Endodermal cell (in vitro differentiated cells): ENCODE data around the gene CDH8. TPM values are rescaled to one million over a fixed set of nuclear protein-coding genes. Genes with fewer than 3 reads are reported as not detected.

Source experiments
- DNase-seq: peaks from one replicate; pipeline ENCODE4 v3.0.0-alpha.2; 2017
- H3K27ac ChIP-seq: 2 replicates; pipeline ENCODE4 v1.5.1; 2013; ENCODE audit warnings: mild to moderate bottlenecking, low read depth, low read length, moderate library complexity
- H3K27me3 ChIP-seq: 2 replicates; pipeline ENCODE4 v1.6.1; 2013; ENCODE audit warnings: mild to moderate bottlenecking, low read length, moderate library complexity; ENCODE audit not compliant: insufficient read depth, control insufficient read depth, poor library complexity, severe bottlenecking
- H3K36me3 ChIP-seq: 2 replicates; pipeline ENCODE4 v1.7.0; 2013; ENCODE audit warnings: mild to moderate bottlenecking, low read length, moderate library complexity; ENCODE audit not compliant: control insufficient read depth, insufficient read depth
- H3K4me1 ChIP-seq: one replicate; pipeline ENCODE4 v1.7.0; 2013; ENCODE audit warnings: low read length; ENCODE audit not compliant: control insufficient read depth, insufficient read depth
- H3K4me3 ChIP-seq: 2 replicates; pipeline ENCODE4 v1.5.1; 2013; ENCODE audit warnings: mild to moderate bottlenecking, low read length, moderate library complexity
- H3K9ac ChIP-seq: 2 replicates; pipeline ENCODE4 v1.6.1; 2013; ENCODE audit warnings: mild to moderate bottlenecking, low read length, moderate library complexity; ENCODE audit not compliant: poor library complexity, severe bottlenecking; ENCODE audit errors: extremely low read depth
- H3K9me3 ChIP-seq: 2 replicates; pipeline ENCODE4 v1.6.1; 2013; ENCODE audit warnings: mild to moderate bottlenecking, low read length, moderate library complexity; ENCODE audit not compliant: control insufficient read depth
- H3K27ac Mint-ChIP-seq: 2 replicates; pipeline ENCODE4 v1.8.0; 2020; ENCODE audit warnings: mixed read lengths
- H3K27me3 Mint-ChIP-seq: 2 replicates; pipeline ENCODE4 v1.8.0; 2021; ENCODE audit warnings: mild to moderate bottlenecking, mixed read lengths; ENCODE audit not compliant: insufficient read depth
- H3K36me3 Mint-ChIP-seq: 2 replicates; pipeline ENCODE4 v1.8.0; 2020; ENCODE audit warnings: low read depth, mixed read lengths
- H3K4me1 Mint-ChIP-seq: 2 replicates; pipeline ENCODE4 v1.8.0; 2020; ENCODE audit warnings: mixed read lengths
- H3K4me3 Mint-ChIP-seq: 2 replicates; pipeline ENCODE4 v1.8.0; 2020; ENCODE audit warnings: mild to moderate bottlenecking, moderate library complexity, mixed read lengths
- H3K9me3 Mint-ChIP-seq: 2 replicates; pipeline ENCODE4 v1.8.0; 2020; ENCODE audit warnings: mild to moderate bottlenecking, mixed read lengths
- CTCF ChIP-seq: fragments of 200-600 bp; sonication (generic); conservative IDR thresholded peaks from 2 replicates; pipeline ENCODE4 v1.5.0; 2021; ENCODE audit warnings: antibody characterized with exemption, mild to moderate bottlenecking
- WGBS, 2 experiments: methylation state at CpG; one replicate each; pipeline versions ENCODE4 v1.1.5 to v1.1.7; 2013; ENCODE audit warnings: missing lambda C conversion rate in 2 of 2, mixed read lengths in 1 of 2; ENCODE audit not compliant: insufficient coverage in 1 of 2, insufficient read length in 1 of 2; 5-methylcytosine and 5-hydroxymethylcytosine counted together
- total RNA-seq, 2 donors: library from RNA; stranded (reverse); fragmentation: NEBNext Ultra II Directional in 1 of 2; extraction: Animal tissue kit (Norgen Biotek cat#: 25700) in 1 of 2; gene quantifications; 2 replicates in 1 of 2; 3 replicates in 1 of 2; pipeline ENCODE4 v1.2.1, GENCODE V29; 2021

CDH8 gene
- total RNA-seq, 2 donors from 2014 or later, result 13.9 to 27.2 TPM

GRCh38 chr16:61885343-61885742 is 150.9 kb downstream of the CDH8 start:
- H3K4me1 ChIP-seq, result no peaks in the 10 kb centered on the region
- WGBS, 2 experiments, result 99 to 100% methylated on average over 3 to 4 of the region's 6 CpGs

GRCh38 chr16:61879306-61879705 is 156.9 kb downstream of the CDH8 start:
- H3K36me3 ChIP-seq, result no peaks in the 10 kb centered on the region
- H3K4me3 Mint-ChIP-seq, result no peak overlapping the region
- TF ChIP-seq CTCF, result no peak
- no peaks in the 10 kb centered on the region for H3K9me3 Mint-ChIP-seq
- no peaks in the 10 kb centered on the region for H3K4me1 Mint-ChIP-seq
- H3K36me3 Mint-ChIP-seq, result peaks cover 32% of the 10 kb centered on the region
- no peaks in the 10 kb centered on the region for H3K27me3 Mint-ChIP-seq
- no peak for DNase-seq
- no peaks in the 10 kb centered on the region for H3K4me1 ChIP-seq
- no peak overlapping the region for H3K4me3 ChIP-seq
- H3K27me3 ChIP-seq, result no peaks in the 10 kb centered on the region
- no peak overlapping the region for H3K9ac ChIP-seq
- no peaks in the 10 kb centered on the region for H3K9me3 ChIP-seq
- WGBS, 2 experiments, result 95 to 100% methylated on average over 2 to 3 of the region's 3 CpGs
- no peak overlapping the region for H3K27ac ChIP-seq
- H3K27ac Mint-ChIP-seq, result no peak overlapping the region

More at GRCh38 chr16:61885343-61885742, 150.9 kb downstream of the CDH8 start:
- Histone ChIP-seq H3K4me3 (no peak overlapping the region), H3K36me3 (no peaks in the 10 kb centered on the region), H3K9ac (no peak overlapping the region), H3K27ac (no peak overlapping the region), H3K27me3 (no peaks in the 10 kb centered on the region), H3K9me3 (peaks cover 13% of the 10 kb centered on the region)
- TF ChIP-seq CTCF, result no peak
- peaks cover 27% of the 10 kb centered on the region for H3K36me3 Mint-ChIP-seq
- peaks cover 4% of the 10 kb centered on the region for H3K4me1 Mint-ChIP-seq
- H3K27me3 Mint-ChIP-seq, result no peaks in the 10 kb centered on the region
- no peak for DNase-seq
- H3K27ac Mint-ChIP-seq, result no peak overlapping the region
- H3K9me3 Mint-ChIP-seq, result peaks cover 7% of the 10 kb centered on the region
- H3K4me3 Mint-ChIP-seq, result no peak overlapping the region

GRCh38 chr16:61877436-61877835 is 158.8 kb downstream of the CDH8 start:
- TF ChIP-seq CTCF, result no peak
- Histone ChIP-seq H3K9me3 (no peaks in the 10 kb centered on the region), H3K4me1 (peaks cover 3% of the 10 kb centered on the region), H3K36me3 (no peaks in the 10 kb centered on the region), H3K27me3 (no peaks in the 10 kb centered on the region), H3K27ac (no peak overlapping the region), H3K4me3 (no peak overlapping the region), H3K9ac (no peak overlapping the region)
- peaks cover 32% of the 10 kb centered on the region for H3K36me3 Mint-ChIP-seq
- WGBS, 2 experiments, result 100% methylated on average over 1 of the region's 1 CpG; no CpG with 5 or more reads in 1 of the 2 experiments
- H3K27ac Mint-ChIP-seq, result no peak overlapping the region
- no peak overlapping the region for H3K4me3 Mint-ChIP-seq
- no peak for DNase-seq
- peaks cover 2% of the 10 kb centered on the region for H3K9me3 Mint-ChIP-seq
- H3K4me1 Mint-ChIP-seq, result peaks cover 4% of the 10 kb centered on the region
- no peaks in the 10 kb centered on the region for H3K27me3 Mint-ChIP-seq
